Right lobe of liver (tissue), 6 donors: ENCODE measurements around the gene NUMB. TPM values are rescaled to one million over a fixed set of nuclear protein-coding genes. Genes with fewer than 3 reads are reported as not detected.

Source experiments
- ATAC-seq, 4 donors: fragments of 200-7000 bp; cut with Tn5 transposase; one replicate each; pipeline ENCODE4 v1.9.1; 2020; ENCODE audit warnings: mild to moderate bottlenecking in 4 of 4, moderate library complexity in 4 of 4
- DNase-seq, 3 donors: peaks; one replicate each; pipeline ENCODE4 v3.0.0-alpha.2; 2020
- H3K27ac ChIP-seq, 3 donors: fragments of 200-600 bp; one replicate each; pipeline ENCODE4 v1.8.0; 2022
- H3K27me3 ChIP-seq, 2 donors: fragments of 200-600 bp; one replicate each; pipeline ENCODE4 v1.8.0; 2022
- H3K36me3 ChIP-seq, 4 donors: fragments of 200-600 bp; sonication (generic) in 1 of 4; one replicate each; pipeline versions ENCODE4 v1.5.1 to v1.8.0; 2017 to 2022; ENCODE audit warnings: control low read depth in 1 of 4
- H3K4me1 ChIP-seq, 4 donors: fragments of 200-600 bp; sonication (generic) in 1 of 4; one replicate each; pipeline versions ENCODE4 v1.5.1 to v1.8.0; 2017 to 2022; ENCODE audit warnings: control low read depth in 1 of 4
- H3K4me3 ChIP-seq, 3 donors: fragments of 200-600 bp; one replicate each; pipeline ENCODE4 v1.8.0; 2022
- H3K9me3 ChIP-seq, 4 donors: fragments of 200-600 bp; sonication (generic) in 1 of 4; one replicate each; pipeline versions ENCODE4 v1.5.1 to v1.8.0; 2017 to 2022; ENCODE audit warnings: control low read depth in 1 of 4
- POLR2A ChIP-seq: fragments of 450-650 bp; IDR thresholded peaks from one replicate; pipeline ENCODE4 v1.6.1; 2017; ENCODE audit warnings: antibody characterized with exemption, mild to moderate bottlenecking
- WGBS: methylation state at CpG from one replicate; pipeline ENCODE4 v1.1.6; 2018; ENCODE audit warnings: low coverage, low lambda C conversion rate; ENCODE audit not compliant: insufficient coverage; ENCODE audit errors: missing lambda C conversion rate; 5-methylcytosine and 5-hydroxymethylcytosine counted together
- intact Hi-C, 2 donors: fragments of 100-400 bp; cut with DNase I; formaldehyde crosslinking; loops; one replicate each; pipeline versions ENCODE4 v1.11.2 to v1.14.1; 2022
- total RNA-seq, 6 experiments: library from RNA; depleted of rRNA in 2 of 6; stranded (reverse); fragments of >200 nt in 2 of 6; fragmentation: NEBNext Ultra II Directional in 3 of 6; extraction: Animal tissue kit (Norgen Biotek cat#: 25700) in 3 of 6; gene quantifications; one replicate each; pipeline versions ENCODE4 v1.1.0 to v1.2.4, GENCODE V29; 2016 to 2023
- TF ChIP-seq, protein P1 (sequence below), 4 donors: fragments of 200-600 bp in 3 of 4; fragments of 450-650 bp in 1 of 4; IDR thresholded peaks; one replicate each; pipeline versions ENCODE4 v1.5.1 to v1.8.0; 2016 to 2022; ENCODE audit warnings: antibody characterized with exemption in 4 of 4, mild to moderate bottlenecking in 2 of 4
- donor health status: DM: no; HTN: yes; CAD: no.
- donor health status: DM: no; HTN: no; CAD: no.
- donor health status: DM: no; HTN: no; CAD: no.
- donor health status: DM: no; HTN: yes; CAD: no.
- donor health status: DM: no; HTN: yes; CAD: no.

Gene NUMB
- total RNA-seq, 6 experiments from 2014 or later = 28.3 to 48.4 (median 43.7) TPM

DNA sequence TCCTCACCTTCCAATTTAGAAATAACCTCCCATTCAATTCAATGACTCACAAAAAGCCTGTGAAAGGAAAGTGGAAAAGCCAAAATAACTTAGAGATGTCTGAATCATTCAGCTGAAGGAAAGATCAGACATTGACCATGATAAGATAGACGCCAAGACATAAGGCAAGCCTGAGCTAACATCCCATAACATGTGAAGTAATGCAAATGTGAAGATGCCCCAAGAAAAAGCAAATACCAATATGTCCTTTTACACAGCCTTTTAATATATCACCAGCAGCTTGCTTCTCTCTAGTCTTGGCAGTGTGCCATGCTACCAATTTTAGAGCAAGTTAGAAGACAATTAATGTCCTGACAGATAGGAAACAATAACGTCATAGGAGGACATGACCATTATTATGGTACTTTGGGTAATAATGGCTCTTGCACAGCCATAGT lies 2.4 kb upstream of the NUMB start:
- H3K4me1 ChIP-seq = peaks cover 0 to 60% (median 12%) of the 10 kb centered on the region in 4 donors
- no peak for TF ChIP-seq POLR2A
- TF ChIP-seq, protein P1, sequence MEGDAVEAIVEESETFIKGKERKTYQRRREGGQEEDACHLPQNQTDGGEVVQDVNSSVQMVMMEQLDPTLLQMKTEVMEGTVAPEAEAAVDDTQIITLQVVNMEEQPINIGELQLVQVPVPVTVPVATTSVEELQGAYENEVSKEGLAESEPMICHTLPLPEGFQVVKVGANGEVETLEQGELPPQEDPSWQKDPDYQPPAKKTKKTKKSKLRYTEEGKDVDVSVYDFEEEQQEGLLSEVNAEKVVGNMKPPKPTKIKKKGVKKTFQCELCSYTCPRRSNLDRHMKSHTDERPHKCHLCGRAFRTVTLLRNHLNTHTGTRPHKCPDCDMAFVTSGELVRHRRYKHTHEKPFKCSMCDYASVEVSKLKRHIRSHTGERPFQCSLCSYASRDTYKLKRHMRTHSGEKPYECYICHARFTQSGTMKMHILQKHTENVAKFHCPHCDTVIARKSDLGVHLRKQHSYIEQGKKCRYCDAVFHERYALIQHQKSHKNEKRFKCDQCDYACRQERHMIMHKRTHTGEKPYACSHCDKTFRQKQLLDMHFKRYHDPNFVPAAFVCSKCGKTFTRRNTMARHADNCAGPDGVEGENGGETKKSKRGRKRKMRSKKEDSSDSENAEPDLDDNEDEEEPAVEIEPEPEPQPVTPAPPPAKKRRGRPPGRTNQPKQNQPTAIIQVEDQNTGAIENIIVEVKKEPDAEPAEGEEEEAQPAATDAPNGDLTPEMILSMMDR (IDR thresholded peaks at IDR 0.05) = no peak

DNA sequence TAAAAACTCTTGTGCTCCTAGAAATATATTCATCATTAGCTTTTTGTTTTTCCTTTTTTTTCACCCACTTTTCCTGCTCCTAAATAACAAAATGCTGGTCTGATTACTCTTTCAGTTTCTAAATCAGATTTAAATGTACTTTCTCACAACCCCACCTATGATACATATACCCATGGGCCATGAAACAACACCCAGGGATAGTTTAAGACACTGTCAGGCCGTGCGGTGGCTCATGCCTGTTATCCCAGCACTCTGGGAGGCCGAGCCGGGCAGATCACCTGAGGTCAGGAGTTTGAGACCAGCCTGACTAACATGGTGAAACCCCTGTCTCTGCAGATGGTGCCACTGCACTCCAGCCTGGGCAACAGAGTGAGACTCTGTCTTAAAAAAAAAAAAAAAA lies 1.6 kb upstream of the NUMB start:
- TF ChIP-seq, protein P1 (IDR thresholded peaks at IDR 0.05) = no peak
- TF ChIP-seq POLR2A = no peak
- DNase-seq (no peak), ATAC-seq (no peak)
- Histone ChIP-seq H3K27ac (peak overlapping the region in 1 of 3 donors; percentile 76), H3K9me3 (no peaks in the 10 kb centered on the region), H3K4me3 (no peak overlapping the region), H3K36me3 (no peaks in the 10 kb centered on the region), H3K4me1 (peaks cover 0 to 62% (median 11%) of the 10 kb centered on the region in 4 donors), H3K27me3 (no peaks in the 10 kb centered on the region)
- 84% methylated on average over 4 of the region's 4 CpGs for WGBS
- intact Hi-C loops = no loop called here

More for the DNA sequence above, 2.4 kb upstream of the NUMB start:
- H3K9me3 ChIP-seq = no peaks in the 10 kb centered on the region
- H3K27me3 ChIP-seq = no peaks in the 10 kb centered on the region
- no peaks in the 10 kb centered on the region for H3K36me3 ChIP-seq
- intact Hi-C loops = no loop called here
- 33% methylated on average over 2 of the region's 2 CpGs for WGBS
- DNase-seq (no peak), ATAC-seq (no peak)
- H3K4me3 ChIP-seq = no peak overlapping the region
- H3K27ac ChIP-seq = peak overlapping the region in 1 of 3 donors; percentile 76

DNA sequence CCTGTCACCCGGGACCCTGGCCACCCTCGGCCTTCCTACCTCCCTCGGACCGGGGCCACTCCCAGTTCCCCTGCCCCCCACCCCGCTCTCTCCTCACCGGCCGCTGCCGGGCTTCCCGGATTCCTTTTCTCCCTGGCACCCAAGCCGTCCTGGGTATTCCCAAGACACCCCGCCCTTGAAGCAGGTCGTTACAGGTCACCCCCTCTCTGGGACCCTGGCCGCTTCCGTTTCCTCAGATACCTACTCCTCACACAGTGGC lies 493 bp downstream of the NUMB start:
- Histone ChIP-seq H3K9me3 (no peaks in the 10 kb centered on the region), H3K4me3 (peak overlapping the region; percentile 74 to 80 (median 75)), H3K36me3 (no peaks in the 10 kb centered on the region), H3K27ac (peak overlapping the region; percentile 72 to 85 (median 83)), H3K4me1 (peaks cover 0 to 54% (median 6%) of the 10 kb centered on the region in 4 donors), H3K27me3 (no peaks in the 10 kb centered on the region)
- 0% methylated on average over 13 of the region's 14 CpGs for WGBS
- intact Hi-C loops = no loop called here
- ATAC-seq (peak; percentile 0 to 5 (median 4)), DNase-seq (peak; percentile 58 to 74 (median 67))
- TF ChIP-seq POLR2A = no peak
- TF ChIP-seq, protein P1 (IDR thresholded peaks at IDR 0.05) = no peak

DNA sequence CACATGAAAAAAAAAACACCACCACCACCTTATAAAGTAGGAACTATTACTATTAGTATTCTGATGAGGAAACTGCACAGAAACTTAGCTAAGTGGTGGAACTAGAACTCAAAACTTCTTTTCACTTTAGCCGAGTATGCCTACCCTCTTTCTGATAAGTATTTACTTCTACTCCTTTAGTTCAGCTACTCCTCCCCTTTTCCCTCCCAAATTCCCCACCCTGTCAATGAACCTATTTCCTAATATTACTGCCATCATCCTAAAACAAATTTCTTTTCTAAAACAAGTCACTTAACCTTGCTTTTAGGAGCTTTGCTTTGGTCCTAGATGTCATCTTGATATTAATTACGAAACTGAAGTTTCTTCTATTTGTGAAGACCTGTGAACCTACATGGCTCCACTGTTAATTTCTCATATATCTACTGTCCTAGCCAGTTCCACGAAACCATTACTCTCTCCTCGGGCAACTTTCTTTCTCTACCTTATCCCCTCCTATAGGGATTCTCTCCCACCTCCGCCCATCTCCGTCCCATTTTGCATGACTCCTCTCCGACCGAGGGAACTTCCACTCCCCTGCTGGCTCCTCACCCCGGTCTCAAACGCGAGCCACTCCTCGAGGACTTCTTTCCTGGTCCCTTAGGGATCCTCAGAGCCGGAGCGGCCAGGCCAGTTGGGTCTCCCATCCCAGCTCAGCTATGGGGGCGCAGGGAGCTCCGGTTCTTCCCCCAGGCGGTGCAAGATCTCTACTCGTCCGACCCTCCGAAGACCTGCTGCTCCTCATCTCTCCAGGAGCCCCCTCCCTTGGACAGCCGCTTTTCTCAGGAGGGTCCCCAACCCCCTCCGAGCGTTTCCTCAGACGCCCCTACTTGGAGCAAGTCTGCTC lies 1.1 kb downstream of the NUMB start:
- no peaks in the 10 kb centered on the region for H3K9me3 ChIP-seq
- no peak for TF ChIP-seq POLR2A
- TF ChIP-seq, protein P1 (IDR thresholded peaks at IDR 0.05) = no peak
- 0% methylated on average over 21 of the region's 24 CpGs for WGBS
- DNase-seq (peak; percentile 56 to 71 (median 57)), ATAC-seq (peak in 1 of 4 donors; percentile 2)
- intact Hi-C loops = no loop called here
- peak overlapping the region; percentile 72 to 85 (median 83) for H3K27ac ChIP-seq
- H3K36me3 ChIP-seq = no peaks in the 10 kb centered on the region
- H3K27me3 ChIP-seq = no peaks in the 10 kb centered on the region
- H3K4me1 ChIP-seq = peaks cover 0 to 57% (median 9%) of the 10 kb centered on the region in 4 donors
- H3K4me3 ChIP-seq = peak overlapping the region; percentile 74 to 80 (median 75)
